Liver (tissue), 3 donors: ENCODE data around the gene CDKL5.

Experiments
- ATF3 ChIP-seq: IDR thresholded peaks from 2 replicates; pipeline ENCODE4 v1.6.1; 2016; ENCODE audit warnings: antibody characterized with exemption
- CTCF ChIP-seq: fragments of 150-350 bp; IDR thresholded peaks from 2 replicates; pipeline ENCODE4 v1.5.1; 2017; ENCODE audit warnings: improper control_type of control experiment, low read depth, low read length; ENCODE audit not compliant: missing input control
- FOXA1 ChIP-seq: IDR thresholded peaks from 2 replicates; pipeline ENCODE4 v1.6.1; 2016; ENCODE audit warnings: antibody characterized with exemption
- GABPA ChIP-seq, 2 donors: IDR thresholded peaks in 1 of 2; conservative IDR thresholded peaks in 1 of 2; 2 replicates each; pipeline ENCODE4 v1.6.1; 2016; ENCODE audit warnings: antibody characterized with exemption in 2 of 2, mild to moderate bottlenecking in 1 of 2, moderate library complexity in 1 of 2
- MAX ChIP-seq: IDR thresholded peaks from 2 replicates; pipeline ENCODE4 v1.6.1; 2016; ENCODE audit warnings: antibody characterized with exemption
- NR2F2 ChIP-seq: IDR thresholded peaks from 2 replicates; pipeline ENCODE4 v1.6.1; 2016; ENCODE audit warnings: antibody characterized with exemption
- RAD21 ChIP-seq, 2 donors: IDR thresholded peaks; 2 replicates each; pipeline ENCODE4 v1.6.1; 2016; ENCODE audit warnings: antibody characterized with exemption in 2 of 2, mild to moderate bottlenecking in 2 of 2
- REST ChIP-seq: IDR thresholded peaks from 2 replicates; pipeline ENCODE4 v1.6.1; 2016; ENCODE audit warnings: antibody characterized with exemption, mild to moderate bottlenecking
- YY1 ChIP-seq: IDR thresholded peaks from 2 replicates; pipeline ENCODE4 v1.6.1; 2016; ENCODE audit warnings: antibody characterized with exemption, mild to moderate bottlenecking
- ZBTB33 ChIP-seq: IDR thresholded peaks from 2 replicates; pipeline ENCODE4 v1.6.1; 2016; ENCODE audit warnings: antibody characterized with exemption
- donor health status: healthy.
- donor health status: healthy.

GRCh38 chrX:18449236-18449635 lies 23.8 kb downstream of the CDKL5 start:
- TF ChIP-seq CTCF = no peak
- no peak for TF ChIP-seq ATF3
- TF ChIP-seq MAX = no peak
- no peak for TF ChIP-seq ZBTB33
- TF ChIP-seq RAD21 (IDR thresholded peaks at IDR 0.05) = no peak
- no peak for TF ChIP-seq GABPA (IDR thresholded peaks at IDR 0.05 in 1 of 2, conservative IDR thresholded peaks at IDR 0.05 in 1 of 2)
- no peak for TF ChIP-seq REST
- TF ChIP-seq NR2F2 = no peak
- no peak for TF ChIP-seq FOXA1
- no peak for TF ChIP-seq YY1
